CD4-positive, alpha-beta T cell treated with Interleukin-4 for 1 hour (primary cell): Measurements from ENCODE around the gene MFAP1.
"Not testable (repeated sequence)": the region's sequence is repeated elsewhere in the genome, so short reads cannot be mapped to it uniquely, and the experiment has no call there.

Source experiments
- DNase-seq, 2 donors: peaks; one replicate each; pipeline ENCODE4 v3.0.0-alpha.2; 2020 to 2022

The MFAP1 gene, protein sequence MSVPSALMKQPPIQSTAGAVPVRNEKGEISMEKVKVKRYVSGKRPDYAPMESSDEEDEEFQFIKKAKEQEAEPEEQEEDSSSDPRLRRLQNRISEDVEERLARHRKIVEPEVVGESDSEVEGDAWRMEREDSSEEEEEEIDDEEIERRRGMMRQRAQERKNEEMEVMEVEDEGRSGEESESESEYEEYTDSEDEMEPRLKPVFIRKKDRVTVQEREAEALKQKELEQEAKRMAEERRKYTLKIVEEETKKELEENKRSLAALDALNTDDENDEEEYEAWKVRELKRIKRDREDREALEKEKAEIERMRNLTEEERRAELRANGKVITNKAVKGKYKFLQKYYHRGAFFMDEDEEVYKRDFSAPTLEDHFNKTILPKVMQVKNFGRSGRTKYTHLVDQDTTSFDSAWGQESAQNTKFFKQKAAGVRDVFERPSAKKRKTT

DNA sequence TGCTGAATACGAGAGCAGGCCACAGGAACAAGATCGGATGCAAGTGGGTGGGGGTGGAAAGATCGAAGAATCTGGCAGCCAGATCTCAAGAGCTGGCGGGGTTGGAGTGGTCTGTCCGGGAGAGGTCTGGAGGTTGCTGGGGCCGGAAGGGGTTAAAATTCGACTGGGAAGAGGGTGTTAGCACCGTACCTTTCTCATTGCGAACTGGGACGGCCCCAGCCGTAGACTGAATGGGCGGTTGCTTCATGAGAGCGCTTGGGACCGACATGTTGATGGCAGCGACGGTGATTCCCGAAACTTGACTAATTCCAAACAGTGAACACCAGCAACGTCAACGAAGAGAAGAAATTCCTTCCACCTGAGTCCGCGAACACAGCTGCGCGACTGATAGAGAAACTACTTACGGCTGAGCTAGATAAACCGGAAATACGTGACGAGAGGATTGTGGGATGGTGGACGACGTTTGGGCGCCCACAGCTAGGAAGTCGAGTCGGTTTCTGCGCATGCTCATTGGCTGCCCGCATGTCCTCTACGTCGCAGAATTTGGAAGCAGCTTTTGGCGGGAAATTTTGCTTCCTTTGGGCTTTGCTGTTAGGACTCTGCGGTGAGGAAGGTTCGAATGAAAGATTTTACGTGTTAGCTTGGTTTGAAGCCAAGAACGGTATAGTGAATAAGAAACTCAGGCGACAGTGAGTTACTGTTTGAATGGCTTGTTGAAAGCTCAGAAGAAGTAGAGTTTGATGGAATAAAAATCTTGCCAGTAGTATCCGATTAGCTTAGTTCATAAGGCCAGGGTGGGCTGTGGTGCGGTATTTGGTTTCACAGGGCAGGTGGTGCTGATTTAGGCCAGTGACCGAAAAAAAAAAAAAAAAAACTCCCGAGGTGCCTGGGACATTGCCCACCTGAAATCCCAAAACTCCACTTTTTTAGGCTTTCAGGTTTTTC, at the start of gene MFAP1:
Gene MFAP1, minus strand, starts transcription at position 389 of the 945 bp plus-strand sequence. Its CDS starts 121 bp downstream, at position 268.
- DNase-seq: peak; percentile 96

DNA sequence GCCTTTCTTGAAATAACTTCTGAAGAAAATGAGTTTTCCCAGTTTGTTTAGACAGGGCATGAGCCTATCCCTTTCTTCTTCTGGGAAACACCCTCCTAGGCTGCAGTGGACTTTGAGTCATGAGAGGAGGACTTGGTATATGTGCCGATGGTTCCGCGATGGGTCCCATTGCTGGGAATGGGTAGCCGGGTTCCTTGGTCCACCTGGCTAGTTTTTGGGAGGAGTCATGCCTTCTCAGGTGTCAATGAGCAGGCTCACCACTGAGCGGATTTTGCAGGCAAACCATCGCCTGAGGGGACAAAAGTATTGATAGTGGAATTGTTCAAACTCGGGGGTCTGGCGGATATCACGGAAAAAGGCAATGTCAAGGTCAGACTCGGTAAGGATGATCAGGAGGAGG, 49.2 kb upstream of the MFAP1 start:
- DNase-seq: no peak

DNA sequence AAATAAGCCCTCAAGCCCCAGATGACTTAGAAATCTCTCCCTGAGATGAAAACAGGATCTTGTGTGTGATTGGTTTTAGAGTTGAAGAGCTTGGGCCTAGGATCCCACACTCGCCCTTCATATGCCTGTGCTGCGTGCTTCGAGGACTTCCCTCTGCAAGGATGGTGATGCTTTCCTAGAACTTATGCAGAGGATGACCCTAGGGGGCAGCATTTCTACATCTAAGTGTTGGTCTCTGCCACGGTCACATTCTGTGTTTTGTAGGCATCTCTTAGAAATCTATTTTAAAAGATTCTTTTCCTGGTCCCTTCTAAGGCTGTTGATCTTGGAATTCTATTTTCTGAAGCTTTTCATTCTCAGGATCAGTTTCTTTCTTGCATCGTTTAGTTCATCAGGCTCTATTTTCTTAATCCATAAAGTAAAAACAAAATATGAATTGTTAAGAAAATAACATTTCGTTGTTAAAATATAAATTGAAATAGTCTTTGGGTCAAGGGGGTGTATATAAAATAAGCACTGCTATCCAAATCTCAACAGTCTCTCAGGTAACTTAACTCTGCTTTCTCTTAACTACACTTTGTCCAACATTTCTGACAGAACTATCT, 48.0 kb upstream of the MFAP1 start:
- peak in 1 of 2 donors; percentile 9 for DNase-seq

DNA sequence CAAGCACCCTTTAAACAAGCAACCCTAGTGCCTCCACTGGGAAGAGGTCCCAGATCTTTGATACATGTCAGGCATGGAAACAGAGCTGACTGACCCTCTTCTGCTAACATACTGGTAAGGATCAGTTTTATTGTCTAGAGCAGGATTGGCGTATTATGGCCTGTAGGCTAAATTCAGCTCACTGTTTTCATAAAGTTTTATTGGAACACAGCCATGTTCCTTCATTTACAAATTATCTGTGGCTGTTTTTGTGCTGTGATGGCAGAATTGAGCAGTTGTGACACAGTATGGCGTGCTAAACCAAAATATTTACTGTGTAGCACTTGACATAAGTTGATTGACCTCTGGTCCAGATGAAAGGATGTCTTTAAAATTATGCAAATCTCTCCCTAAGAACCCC, 47.3 kb upstream of the MFAP1 start:
- DNase-seq: no peak

DNA sequence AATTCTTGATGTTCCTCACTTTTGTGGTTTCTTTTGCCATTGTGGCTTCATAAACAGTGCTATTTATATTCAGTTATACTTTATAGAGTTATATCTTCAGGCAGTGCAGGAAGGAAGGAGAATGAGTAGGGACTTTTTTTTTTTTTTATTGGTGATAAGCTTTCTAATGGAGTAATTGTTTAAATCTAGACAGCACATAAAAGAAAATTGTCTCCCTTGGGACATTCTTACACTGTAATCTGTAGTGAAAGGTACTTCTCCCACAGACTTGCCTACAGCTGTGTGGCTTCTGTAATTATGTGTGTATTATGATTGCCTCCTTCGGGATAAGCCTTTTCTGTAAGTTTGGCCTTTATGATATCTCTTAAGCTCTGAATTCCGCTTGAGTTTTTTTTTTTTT, 43.9 kb upstream of the MFAP1 start:
- DNase-seq: no peak

DNA sequence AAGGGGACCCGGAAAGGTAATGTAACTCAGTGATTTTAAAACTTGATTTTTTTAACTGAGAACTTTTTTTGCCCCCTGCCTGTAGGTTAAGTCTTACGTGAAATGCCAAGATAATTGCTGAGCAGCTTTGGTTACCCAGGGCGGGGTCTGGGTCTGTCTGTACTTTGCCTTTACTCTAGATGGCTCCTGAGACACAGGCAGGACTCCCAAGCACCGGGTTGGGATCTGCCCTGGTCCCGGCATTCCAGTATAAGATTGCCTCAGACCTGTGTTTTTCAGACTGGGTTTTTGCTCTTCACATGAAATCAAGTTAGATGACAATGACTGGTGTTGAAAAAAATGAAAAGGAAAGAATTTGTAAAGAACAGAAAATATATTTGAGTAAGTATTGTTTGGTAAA, 42.6 kb upstream of the MFAP1 start:
- DNase-seq: no peak

DNA sequence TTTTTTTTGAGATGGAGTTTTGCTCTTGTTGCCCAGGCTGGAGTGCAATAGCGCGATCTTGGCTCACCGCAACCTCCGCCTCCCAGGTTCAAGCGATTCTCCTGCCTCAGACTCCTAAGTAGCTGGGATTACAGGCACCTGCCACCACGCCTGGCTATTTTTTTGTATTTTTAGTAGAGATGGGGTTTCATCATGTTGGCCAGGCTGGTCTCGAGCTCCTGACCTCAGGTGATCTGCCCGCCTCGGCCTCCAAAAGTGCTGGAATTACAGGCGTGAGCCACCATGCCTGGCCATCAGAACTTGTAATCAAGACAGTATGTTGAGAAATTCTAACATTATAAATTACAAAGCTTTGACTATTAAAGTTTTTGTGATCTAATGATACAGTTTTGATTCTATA, 42.1 kb upstream of the MFAP1 start:
- not testable (repeated sequence) for DNase-seq

DNA sequence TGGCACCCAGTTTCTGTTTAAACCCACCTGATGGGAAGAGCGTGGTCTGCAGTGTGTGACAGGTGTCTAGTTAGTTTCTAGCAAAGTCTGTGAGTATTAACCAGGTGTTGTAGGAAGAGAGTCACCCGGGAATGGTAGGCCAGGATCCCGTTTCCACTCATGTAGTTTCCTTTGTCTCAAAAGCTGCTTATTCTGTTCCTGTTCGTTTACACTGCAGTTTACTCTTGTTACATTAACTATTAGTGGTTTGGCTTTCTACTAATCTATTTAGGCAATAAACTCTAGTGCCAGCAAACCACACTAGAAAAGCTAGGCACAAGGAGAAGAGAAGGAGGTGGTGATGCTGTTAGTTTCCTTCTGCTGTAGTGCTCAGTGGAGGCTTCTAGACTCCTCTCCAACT, 35.1 kb upstream of the MFAP1 start:
- no peak for DNase-seq

DNA sequence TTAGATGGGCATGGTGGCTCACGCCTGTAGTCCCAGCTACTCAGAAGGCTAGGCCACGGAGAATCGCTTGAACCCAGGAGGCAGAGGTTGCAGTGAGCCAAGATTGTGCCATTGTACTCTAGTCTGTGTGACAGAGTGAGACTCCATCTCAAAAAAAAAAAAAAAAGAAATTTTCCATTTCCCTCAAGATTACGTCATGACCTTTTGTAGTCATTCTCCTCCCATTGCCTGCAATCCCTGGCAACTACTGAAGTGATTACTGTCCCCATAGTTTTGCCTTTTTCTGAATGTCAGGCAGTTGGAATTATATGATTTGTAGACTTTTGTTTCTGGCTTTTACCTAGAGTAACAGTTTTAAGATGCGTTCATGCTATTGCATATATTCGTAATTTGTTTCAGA, 30.3 kb upstream of the MFAP1 start:
- DNase-seq: no peak

DNA sequence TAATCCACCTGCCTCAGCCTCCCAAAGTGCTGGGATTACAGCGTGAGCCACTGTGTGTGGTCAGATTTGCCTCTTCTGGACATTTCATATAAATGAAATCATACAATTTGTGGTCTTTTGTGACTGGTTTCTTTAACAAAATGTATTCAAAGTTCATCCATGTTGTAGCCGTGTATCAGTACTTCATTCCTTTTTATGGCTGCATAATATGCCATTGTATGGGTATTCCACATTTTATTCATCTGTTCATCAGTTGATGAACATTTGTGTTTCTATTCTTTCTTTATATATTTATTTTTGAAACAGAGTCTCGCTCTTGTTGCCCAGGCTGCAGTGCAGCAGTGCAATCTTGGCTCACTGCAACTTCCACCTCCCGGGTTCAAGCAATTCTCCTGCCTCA, 28.1 kb upstream of the MFAP1 start:
- DNase-seq: no peak

DNA sequence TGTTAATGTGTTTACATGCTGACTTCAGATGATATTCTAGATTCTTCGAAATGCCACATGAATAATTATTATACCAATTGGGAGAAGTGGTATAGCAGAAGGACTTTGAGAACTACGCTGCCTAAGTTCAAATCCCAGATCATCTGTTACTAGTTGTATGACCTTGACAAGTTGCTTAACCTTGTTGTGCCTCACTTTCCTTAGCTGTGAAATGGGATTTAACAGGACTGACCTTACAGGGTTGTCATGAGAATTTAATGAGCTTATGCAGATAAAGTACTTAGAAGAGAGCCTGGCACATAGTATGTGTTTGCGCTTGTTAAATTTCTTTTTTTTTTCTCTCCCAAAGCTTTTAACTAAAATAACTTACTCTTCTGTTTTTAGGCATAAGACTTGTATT, 26.8 kb upstream of the MFAP1 start:
- DNase-seq: no peak

DNA sequence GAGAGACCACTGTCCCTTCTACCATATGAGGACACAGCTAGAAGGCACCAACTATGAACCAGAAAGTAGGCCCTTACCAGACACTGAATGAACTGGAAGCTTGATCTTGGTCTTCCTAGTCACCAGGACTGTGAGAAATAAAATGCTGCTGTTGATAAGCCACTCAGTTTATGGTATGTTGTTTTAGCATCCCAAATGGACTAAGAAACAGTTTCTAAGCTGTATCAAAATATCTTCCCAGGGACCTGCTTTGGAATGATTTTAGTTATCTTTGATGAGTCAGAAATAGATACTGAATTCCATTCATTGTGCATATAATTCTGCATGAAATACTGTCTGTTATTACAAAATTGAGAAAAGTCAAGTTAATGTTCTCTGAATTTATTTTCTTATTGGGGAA, 20.9 kb upstream of the MFAP1 start:
- no peak for DNase-seq

DNA sequence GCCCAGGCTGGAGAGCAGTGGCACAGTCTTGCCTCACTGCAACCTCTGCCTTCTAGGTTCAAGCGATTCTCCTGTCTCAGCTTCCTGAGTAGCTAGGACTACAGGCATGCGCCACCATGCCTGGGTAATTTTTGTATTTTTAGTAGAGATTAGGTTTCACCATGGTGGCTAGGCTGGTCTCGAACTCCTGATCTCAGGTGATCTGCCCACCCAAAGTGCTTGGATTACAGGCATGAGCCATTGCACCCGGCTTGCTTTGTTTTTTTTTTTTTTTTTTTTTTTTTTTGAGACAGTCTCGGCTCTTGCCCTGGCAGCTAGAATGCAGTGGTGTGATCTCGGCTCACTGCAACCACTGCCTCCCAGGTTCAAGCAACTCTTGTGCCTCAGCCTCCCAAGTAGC, 8.0 kb upstream of the MFAP1 start:
- not testable (repeated sequence) for DNase-seq

DNA sequence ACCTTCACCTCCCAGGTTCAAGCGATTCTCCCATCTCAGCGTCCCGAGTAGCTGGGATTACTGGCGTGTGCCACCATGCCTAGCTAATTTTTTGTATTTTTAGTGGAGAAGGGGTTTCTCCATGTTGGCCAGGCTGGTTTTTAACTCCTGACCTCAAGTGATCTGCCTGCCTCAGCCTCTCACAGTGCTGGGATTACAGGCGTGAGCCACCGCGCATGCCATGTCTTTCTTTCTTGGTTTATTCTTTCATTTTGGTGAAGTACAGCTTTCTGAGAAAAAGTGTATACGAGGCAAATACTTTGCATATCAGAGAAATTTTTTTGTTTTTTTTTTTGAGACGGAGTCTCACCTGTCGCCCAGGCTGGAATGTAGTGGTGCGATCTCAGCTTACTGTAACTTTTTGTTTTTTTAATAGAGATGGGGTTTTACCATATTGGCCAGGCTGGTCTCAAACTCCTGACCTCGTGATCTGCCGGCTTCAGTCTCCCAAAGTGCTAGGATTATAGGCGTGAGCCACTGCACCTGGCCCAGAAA, 7.1 kb upstream of the MFAP1 start:
- not testable (repeated sequence) for DNase-seq

DNA sequence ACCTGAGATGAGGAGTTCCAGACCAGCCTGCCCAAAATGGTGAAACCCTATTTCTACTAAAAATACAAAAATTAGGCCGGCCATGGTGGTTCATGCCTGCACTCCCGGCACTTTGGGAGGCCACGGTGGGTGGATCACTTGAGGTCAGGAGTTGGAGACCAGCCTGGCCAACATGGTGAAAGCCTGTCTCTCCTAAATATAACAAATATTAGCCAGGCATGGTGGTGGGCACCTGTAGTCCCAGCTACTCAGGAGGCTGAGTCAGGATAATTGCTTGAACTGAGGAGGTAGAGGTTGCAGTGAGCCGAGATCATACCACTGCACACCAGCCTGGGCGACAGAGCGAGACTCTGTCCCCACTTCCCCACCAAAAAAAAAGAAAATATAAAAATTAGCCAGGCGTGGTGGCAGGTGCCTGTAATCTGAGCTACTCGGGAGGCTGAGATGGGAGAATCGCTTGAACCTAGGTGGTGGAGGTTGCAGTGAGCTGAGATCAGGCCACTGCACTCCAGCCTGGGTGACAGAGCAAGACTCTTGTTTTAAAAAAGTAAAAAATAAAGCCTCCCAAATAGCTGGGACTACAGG, 6.3 kb upstream of the MFAP1 start:
- not testable (repeated sequence) for DNase-seq

DNA sequence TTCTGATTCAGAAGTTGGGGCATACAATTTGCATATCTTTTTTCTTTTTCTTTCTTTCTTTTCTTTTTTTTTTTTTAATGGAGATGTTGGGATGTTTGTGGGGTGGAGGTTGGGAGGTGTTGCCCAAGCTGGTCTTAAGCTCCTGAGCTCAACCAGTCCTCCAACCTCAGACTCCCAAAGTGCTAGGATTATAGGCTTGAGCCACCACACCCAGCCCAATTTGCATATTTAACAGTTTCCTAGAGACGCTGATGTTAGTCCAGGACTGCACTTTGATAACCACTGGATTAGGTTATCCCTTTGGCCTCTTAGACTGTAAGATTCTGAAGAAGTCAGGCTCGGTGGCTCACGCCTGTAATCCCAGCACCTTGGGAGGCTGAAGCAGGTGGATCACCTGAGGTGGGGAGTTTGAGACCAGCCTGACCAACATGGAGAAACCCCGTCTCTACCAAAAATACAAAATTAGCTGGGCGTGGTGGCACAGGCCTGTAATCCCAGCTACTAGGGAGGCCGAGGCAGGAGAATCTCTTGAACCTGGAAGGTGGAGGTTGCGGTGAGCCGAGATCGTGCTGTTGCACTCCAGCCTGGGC, 5.6 kb upstream of the MFAP1 start:
- DNase-seq: not testable (repeated sequence)

DNA sequence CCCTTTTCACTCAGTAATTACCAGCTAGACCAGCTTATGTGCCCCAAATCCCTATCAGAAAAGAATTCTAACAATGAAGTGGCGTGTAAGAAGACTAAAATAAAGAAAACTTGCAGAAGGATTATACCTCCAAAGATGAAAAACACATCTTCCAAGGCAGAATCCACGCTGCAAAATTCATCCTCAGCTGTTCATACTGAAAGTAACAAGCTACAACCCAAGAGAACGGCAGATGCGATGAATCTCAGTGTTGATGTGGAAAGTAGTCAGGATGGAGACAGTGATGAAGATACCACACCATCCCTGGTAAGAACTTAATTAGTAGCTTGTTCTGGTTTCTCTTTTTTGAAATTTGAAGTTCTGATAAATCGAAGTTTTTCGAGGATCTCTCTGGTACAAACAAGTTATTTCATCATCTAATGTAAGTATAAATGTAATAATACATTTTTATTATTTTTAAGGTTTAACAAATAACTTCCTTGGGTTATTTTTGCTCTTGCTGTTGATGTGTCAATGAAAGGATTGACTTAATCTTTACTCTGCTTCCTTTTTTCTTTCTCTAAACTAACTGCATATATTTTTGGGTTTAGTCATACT, 3.7 kb upstream of the MFAP1 start:
- peak in 1 of 2 donors; percentile 26 for DNase-seq

DNA sequence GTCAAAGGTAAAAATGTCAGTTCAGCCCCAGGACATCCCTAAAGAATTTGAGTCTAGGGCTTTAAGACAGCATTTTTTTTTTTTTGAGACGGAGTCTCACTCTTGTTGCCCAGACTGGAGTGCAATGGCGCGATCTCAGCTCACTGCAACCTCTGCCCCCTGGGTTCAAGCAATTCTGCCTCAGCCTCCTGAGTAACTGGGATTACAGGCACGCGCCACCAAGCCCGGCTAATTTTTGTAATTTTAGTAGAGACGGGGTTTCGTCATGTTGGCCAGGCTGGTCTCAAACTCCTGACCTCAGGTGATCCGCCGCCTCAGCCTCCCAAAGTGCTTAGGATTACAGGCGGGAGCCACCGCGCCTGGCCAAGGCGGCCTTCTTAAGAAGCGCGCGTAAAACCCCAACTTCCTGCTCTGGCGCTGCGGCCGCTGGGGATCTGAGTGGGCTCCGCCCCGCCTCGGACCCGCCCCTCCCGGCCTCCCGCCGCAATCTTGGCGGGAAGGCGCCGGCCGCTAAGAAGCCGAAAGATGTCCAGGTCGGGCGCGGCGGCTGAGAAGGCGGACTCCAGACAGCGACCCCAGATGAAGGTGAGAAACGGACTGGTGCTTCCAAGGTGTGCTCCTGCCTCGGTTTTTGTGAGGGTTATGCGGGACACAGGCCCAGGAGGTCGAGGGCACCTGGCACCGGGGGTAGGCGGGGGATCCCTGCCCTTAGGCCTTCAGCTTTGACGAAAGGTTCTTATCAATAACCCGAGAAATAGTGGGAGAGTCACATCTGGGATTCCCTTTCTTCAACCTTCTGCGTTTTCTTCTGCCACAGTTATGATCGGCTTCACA, 2.2 kb upstream of the MFAP1 start, which contains the start of gene WDR76:
Gene WDR76, plus strand, starts transcription at position 495 of the 834 bp plus-strand sequence. Its CDS starts 31 bp downstream, at position 526.
- peak; percentile 82 to 84 for DNase-seq

DNA sequence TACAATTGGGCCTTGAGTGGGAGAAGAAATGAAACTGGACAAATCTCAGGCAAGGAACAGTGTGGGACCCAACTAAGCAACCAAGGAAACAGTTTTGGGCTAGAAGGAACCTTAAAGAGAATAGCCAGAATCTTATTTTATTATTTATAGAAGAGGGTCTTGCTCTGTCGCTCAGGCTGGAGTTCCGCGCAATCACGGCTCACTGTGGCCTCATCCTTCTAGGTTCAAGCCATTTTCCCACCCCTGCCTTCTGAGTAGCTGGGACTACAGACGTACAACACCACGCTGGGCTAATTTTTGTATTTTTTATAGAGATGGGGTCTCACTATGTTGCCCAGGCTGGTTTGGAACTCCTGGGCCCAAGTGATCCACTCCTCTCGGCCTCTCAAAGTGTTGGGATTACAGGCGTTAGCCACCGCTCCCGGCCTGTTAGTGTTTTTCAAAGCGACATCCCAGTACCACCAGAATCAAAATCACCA, 1.6 kb upstream of the MFAP1 start:
- no peak for DNase-seq

DNA sequence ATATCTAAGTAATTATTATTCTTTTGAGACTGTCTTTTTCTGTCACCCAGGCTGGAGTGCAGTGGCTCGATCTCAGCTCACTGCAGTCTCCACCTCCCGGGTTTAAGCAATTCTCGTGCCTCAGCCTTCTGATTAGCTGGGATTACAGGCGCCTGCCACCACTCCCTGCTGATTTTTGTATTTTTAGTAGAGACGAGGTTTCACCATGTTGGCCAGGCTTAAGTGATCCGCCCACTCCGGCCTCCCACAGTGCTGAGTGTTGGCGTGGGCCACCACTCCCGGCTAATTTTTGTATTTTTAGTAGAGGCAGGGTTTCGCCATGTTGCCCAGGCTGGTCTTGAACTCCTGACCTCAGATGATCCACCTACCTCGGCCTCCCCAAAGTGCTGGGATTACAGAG, 815 bp upstream of the MFAP1 start:
- not testable (repeated sequence) for DNase-seq

DNA sequence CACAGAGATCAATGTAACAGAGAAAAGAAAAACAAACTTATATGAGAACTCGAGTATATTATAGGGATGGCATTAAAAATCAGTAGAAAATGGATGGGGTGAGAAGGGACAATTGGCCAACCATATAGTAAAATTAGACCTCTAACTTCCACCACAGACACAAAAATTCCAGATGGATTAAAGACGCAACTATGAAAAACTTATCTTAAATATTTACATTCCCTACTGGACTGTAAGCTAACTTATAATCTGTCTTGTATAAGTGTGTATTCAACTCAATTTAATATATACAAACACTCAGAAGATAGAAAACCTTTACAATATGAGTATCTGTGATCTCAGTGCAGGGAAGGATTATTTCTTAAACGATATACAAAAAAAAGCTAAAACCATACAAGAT, 3.0 kb downstream of the MFAP1 start:
- DNase-seq: no peak
